GM21619 (cell line): ENCODE data around the gene COG5.
"Not testable (repeated sequence)": the region's sequence is repeated elsewhere in the genome, so short reads cannot be mapped to it uniquely, and the experiment has no call there.

Experiments used
- ATAC-seq: cut with Tn5 transposase; IDR thresholded peaks from one replicate; pipeline ENCODE4 v1.9.1; 2021; ENCODE audit not compliant: unreplicated experiment

The COG5 gene

GRCh38 chr7:107167483-107168232 is 396.1 kb downstream of the COG5 start:
- no peak for ATAC-seq

- no peak for ATAC-seq
These were observed 396.8 kb downstream of the COG5 start for GRCh38 chr7:107166736-107167426.

- ATAC-seq, result no peak
These were observed 398.4 kb downstream of the COG5 start for GRCh38 chr7:107165341-107165740.

- ATAC-seq, result no peak
These were observed 399.6 kb downstream of the COG5 start for GRCh38 chr7:107164092-107164491.

- ATAC-seq, result no peak
These were observed 401.2 kb downstream of the COG5 start for GRCh38 chr7:107162475-107162874.

GRCh38 chr7:107161415-107161814 is 402.3 kb downstream of the COG5 start:
- ATAC-seq, result no peak

GRCh38 chr7:107160389-107160788 is 403.3 kb downstream of the COG5 start:
- no peak for ATAC-seq

- no peak for ATAC-seq
These were observed 405.7 kb downstream of the COG5 start for GRCh38 chr7:107158028-107158427.

GRCh38 chr7:107157091-107157490 is 406.6 kb downstream of the COG5 start:
- no peak for ATAC-seq

- ATAC-seq, result not testable (repeated sequence)
These were observed 408.0 kb downstream of the COG5 start for GRCh38 chr7:107155726-107156125.

- no peak for ATAC-seq
These were observed 408.9 kb downstream of the COG5 start for GRCh38 chr7:107154826-107155225.

GRCh38 chr7:107152011-107152410 is 411.7 kb downstream of the COG5 start:
- no peak for ATAC-seq
